NK-92 treated with Interleukin-12 subunit alpha and Interleukin-12 subunit beta, amount 100 ng/mL, for 24 hours (cell line): ENCODE results near the gene CLDN20.
"Not testable (repeated sequence)": the region's sequence is repeated elsewhere in the genome, so short reads cannot be mapped to it uniquely, and the experiment has no call there.

Source experiments
- DNase-seq: peaks from one replicate; lab custom pipeline; 2025; lab: John Stamatoyannopoulos, UW

Gene CLDN20

GRCh38 chr6:155311583-155311982 lies 47.8 kb downstream of the CLDN20 start:
- no peak for DNase-seq

DNA sequence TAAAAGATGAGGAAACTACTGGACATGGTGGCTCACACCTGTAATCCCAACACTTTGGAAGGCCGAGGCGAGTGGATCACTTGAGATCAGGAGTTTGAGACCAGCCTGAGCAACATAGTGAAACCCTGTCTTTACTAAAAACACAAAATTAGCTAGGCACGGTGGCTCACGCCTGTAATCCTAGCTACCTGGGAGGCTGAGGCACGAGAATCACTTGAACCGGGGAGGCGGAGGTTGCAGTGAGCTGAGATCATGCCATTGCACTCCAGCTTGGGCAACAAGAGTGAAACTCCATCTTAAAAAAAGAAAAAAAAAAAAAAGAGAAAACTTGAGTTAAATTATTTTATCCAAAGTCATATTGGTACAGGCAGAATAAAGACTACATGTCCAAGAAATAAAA lies 49.1 kb downstream of the CLDN20 start:
- not testable (repeated sequence) for DNase-seq

GRCh38 chr6:155313602-155314091 lies 49.8 kb downstream of the CLDN20 start:
- no peak for DNase-seq

DNA sequence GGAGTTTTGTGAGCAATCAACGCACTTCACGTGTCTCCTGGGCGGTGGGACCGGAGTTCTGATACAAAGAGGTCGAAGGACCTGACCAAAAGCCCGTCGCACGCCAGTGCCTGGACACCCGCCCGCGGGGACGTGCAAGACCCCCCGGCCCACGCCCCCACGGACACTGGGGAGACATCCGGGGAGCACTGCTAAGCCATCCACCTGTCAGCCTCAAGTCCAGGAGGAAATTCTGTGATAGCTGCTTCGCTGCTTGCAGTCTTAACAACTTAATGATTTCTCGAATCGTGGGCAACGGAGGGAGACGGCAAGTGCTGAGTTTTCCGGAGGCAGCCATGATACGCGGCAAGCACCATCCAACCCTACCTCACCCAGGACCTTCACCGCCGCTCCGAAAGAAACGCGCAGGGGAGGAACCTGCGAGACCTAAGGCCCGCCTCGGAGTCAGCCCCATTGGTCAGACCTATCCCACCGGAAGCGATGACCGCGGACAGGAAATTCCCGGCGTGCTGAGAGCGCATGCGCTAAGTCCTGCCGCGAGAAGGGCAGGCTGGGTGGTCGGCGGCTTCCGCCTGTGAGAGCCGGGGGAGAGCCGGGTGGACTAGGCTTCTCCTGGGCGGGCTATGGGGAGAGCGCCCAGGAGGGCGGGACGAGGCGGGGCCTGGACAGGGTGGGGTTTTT lies 50.4 kb downstream of the CLDN20 start, which contains the start of gene TFB1M:
TSS of gene TFB1M (minus strand) at position 393 of the 681 bp plus-strand sequence. CDS start at position 337, 56 bp downstream.
- peak; percentile 99 for DNase-seq

DNA sequence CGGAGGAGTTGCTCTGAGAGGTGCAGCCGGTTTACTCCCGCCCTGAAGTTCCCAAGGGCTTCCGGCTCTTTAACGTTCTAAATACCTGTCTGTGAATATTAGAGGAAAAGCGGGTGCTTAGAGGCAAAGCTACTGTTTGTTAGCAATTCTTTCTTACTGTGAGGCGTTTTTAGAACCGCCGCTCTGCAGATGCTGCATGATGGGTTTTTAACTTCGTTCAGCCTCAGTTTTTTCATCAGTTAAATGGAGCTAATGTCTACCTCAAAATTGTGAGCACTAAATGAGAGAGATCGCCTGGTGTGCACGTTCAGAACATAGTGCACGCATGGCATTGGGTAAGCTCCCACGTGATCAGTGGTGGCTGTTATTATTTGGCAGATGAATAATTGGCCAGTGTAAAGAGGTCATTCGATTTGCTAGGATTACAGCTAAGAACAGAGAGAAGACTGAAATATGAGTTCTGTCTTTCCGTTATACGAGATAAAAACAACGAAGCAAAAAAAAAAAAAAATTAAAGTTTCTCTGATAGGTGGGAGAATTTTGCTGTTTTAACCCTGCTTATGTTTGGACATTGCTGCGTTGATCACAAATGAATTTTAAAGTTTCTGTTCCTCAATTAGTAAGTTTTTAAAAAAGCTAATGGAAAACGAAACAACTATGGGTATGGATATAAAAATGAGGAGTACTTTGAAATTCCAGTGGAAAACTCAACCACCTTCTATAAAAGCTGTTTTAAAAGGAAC lies 51.1 kb downstream of the CLDN20 start:
- DNase-seq, result peak; percentile 75

DNA sequence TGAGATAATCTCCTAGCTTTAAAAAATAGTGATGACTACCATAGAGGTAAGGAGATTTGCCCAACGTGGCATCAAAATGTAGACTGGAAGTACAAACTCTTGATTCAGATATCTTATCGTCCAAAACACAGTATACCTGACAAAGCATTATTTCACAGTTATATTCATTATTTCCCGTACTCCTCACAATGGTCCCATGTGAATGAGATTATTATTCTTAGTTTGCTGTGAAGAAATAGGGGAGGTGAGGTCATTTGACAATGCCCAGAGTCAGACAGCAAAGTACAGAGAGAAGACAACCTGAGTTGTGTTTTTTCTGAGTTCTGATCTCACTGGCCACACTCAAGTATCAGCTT lies 51.7 kb downstream of the CLDN20 start:
- DNase-seq, result no peak

DNA sequence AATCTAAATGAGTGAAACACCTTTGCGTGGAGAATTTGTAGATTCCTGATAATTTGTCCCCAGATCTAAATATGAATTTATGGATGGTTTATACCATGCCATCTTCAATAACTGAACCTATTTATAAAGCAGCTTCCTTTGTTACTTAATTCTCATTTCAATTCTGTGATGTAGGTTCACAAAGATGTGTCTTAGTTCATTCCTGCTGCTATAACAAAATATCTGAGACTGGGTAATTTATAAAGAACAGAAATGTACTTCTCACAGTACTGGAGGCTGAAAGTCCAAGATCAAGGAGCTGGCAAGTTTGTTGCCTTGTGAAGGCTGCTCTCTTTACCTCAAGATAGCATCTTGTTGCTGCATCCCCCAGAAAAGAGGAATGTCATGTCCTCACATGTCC lies 52.6 kb downstream of the CLDN20 start:
- no peak for DNase-seq

GRCh38 chr6:155317186-155317585 lies 53.4 kb downstream of the CLDN20 start:
- no peak for DNase-seq

DNA sequence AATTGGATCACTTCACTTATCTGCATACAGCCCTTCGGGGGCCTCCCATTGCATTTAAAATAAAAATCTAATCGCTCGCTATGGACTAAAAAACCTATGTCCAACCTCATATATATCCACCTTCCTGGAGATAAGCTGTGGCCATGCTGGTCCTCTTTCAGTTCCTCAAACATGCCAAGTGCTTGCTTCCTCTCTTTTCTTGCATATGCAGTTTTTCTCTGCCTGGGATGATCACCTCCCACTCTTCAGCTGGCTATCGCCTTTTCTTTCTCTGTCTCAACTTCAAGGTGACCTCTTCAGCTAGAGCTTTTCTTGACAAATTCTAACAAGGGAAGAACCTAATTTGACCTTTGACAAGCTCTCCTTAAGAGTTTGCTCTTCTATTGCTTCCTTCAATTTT lies 56.1 kb downstream of the CLDN20 start:
- DNase-seq, result no peak

GRCh38 chr6:155324172-155324571 lies 60.4 kb downstream of the CLDN20 start:
- no peak for DNase-seq

GRCh38 chr6:155324993-155325392 lies 61.2 kb downstream of the CLDN20 start:
- no peak for DNase-seq

GRCh38 chr6:155325700-155326516 lies 62.1 kb downstream of the CLDN20 start:
- no peak for DNase-seq
